ENCODE results near the gene NLGN2. TPM values are rescaled to one million over a fixed set of nuclear protein-coding genes. Genes with fewer than 3 reads are reported as not detected.

NLGN2 gene
- total RNA-seq, 1 donor from 2014 or later = 34.3 TPM

DNA sequence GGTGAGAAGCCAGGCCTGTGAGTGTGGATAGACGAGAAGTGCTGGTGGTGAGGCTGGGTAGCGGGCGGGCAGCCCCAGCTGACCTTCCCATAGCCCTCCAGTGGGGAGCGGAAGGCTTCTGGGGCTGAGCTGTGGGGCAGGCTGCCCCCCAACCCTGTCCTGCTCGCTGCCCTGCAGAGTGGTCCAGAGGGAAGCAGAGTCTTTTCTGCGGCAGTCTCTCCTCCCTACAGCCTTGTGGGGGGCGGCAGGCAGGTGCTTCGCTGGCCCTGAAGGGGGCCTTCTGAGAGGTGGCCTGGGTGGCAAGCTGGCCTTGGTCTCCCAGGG lies 3.7 kb downstream of the NLGN2 start:
- TF ChIP-seq, protein P1, sequence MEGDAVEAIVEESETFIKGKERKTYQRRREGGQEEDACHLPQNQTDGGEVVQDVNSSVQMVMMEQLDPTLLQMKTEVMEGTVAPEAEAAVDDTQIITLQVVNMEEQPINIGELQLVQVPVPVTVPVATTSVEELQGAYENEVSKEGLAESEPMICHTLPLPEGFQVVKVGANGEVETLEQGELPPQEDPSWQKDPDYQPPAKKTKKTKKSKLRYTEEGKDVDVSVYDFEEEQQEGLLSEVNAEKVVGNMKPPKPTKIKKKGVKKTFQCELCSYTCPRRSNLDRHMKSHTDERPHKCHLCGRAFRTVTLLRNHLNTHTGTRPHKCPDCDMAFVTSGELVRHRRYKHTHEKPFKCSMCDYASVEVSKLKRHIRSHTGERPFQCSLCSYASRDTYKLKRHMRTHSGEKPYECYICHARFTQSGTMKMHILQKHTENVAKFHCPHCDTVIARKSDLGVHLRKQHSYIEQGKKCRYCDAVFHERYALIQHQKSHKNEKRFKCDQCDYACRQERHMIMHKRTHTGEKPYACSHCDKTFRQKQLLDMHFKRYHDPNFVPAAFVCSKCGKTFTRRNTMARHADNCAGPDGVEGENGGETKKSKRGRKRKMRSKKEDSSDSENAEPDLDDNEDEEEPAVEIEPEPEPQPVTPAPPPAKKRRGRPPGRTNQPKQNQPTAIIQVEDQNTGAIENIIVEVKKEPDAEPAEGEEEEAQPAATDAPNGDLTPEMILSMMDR (IDR thresholded peaks at IDR 0.05) = no peak
- Histone ChIP-seq H3K36me3 (peaks cover 6 to 17% of the 10 kb centered on the region in 2 donors), H3K4me1 (no peaks in the 10 kb centered on the region), H3K27ac (no peak overlapping the region), H3K9me3 (no peaks in the 10 kb centered on the region), H3K27me3 (no peaks in the 10 kb centered on the region), H3K4me3 (no peak overlapping the region)
- intact Hi-C loops (cut with DNase I) = no loop called here
- no peak for DNase-seq (ENCODE audit: low spot score in 2 of 2)

DNA sequence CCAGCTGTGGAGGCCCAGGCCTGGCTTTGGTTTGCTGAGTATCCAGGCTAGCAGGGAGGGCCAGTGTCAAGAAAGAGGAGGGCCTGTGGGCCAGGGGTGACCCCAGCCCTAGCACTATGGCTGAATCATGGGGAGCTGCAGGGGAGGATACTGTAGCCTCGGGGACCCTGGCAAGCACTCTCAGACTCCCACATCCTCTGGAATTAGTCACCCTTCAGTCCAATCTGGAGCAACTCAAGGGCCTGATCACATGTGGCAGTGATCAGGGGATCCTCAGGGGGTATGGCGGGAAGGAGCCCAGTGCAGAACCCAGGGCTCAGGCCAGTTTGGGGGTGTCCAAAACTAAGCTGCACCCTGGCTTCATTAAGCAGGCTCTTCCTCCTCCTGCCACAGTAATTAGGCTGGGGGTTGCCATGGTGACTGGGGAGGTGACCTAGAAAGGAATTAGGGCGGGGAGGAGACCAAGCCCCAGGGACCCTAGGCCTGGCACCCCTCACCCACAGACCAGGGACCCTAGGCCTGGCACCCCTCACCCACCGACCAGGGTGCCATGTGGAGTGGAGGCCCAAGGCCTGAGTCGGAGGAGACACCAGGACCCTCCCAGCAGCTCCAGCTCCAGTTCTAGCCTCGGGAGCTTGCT lies 5.8 kb downstream of the NLGN2 start:
- Histone ChIP-seq H3K9me3 (no peaks in the 10 kb centered on the region), H3K4me3 (no peak overlapping the region), H3K27ac (no peak overlapping the region), H3K4me1 (no peaks in the 10 kb centered on the region), H3K27me3 (no peaks in the 10 kb centered on the region), H3K36me3 (peaks cover 10 to 29% of the 10 kb centered on the region in 2 donors)
- intact Hi-C loops (cut with DNase I) = no loop called here
- DNase-seq (ENCODE audit: low spot score in 2 of 2) = no peak
- TF ChIP-seq, protein P1 (IDR thresholded peaks at IDR 0.05) = no peak

DNA sequence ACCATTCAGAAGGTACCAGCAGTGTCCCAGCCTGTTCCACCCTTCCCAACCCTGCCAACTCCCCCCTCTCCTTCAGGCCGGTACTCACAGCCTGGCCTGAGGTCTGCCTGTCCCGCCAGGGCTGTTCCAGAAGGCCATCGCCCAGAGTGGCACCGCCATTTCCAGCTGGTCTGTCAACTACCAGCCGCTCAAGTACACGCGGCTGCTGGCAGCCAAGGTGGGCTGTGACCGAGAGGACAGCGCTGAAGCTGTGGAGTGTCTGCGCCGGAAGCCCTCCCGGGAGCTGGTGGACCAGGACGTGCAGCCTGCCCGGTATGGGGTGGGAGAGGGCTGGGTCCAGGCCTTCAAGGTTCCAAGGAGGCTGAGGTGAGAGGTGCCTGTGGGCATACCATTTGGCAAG lies 7.2 kb downstream of the NLGN2 start:
- Histone ChIP-seq H3K9me3 (no peaks in the 10 kb centered on the region), H3K27ac (no peak overlapping the region), H3K4me3 (no peak overlapping the region), H3K4me1 (no peaks in the 10 kb centered on the region), H3K27me3 (no peaks in the 10 kb centered on the region), H3K36me3 (peaks cover 10 to 22% of the 10 kb centered on the region in 2 donors)
- TF ChIP-seq, protein P1 (IDR thresholded peaks at IDR 0.05) = no peak
- intact Hi-C loops (cut with DNase I) = no loop called here
- DNase-seq (ENCODE audit: low spot score in 2 of 2) = no peak

DNA sequence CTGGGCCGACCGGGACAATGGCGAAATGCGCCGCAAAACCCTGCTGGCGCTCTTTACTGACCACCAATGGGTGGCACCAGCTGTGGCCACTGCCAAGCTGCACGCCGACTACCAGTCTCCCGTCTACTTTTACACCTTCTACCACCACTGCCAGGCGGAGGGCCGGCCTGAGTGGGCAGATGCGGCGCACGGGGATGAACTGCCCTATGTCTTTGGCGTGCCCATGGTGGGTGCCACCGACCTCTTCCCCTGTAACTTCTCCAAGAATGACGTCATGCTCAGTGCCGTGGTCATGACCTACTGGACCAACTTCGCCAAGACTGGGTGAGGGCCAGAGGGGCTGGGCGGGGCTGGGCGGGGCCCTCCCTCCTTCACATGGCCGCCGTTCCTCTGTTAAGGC lies 8.1 kb downstream of the NLGN2 start:
- no peak overlapping the region for H3K27ac ChIP-seq
- no peak for DNase-seq (ENCODE audit: low spot score in 2 of 2)
- TF ChIP-seq, protein P1 (IDR thresholded peaks at IDR 0.05) = no peak

DNA sequence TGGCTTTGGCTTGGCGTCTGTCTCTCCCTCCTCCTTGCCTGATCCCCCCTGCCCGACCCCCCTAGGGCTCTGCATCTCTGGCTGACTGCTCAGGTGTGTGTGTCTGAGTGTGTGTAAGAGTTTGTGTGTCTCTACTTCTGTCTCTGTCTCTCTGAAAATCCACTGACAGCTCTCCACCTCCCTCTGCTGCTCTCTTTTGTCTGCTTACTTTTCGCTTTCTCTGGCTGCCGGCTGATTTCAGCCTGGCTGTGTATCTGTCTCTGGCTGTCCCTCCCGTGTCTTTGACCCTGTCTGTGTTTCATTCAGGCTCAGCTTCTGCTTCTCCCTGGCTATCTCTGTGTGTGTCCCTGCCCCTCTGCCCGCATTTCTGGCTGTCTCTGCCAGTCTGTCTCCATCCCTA lies 8.7 kb downstream of the NLGN2 start:
- TF ChIP-seq, protein P1 (IDR thresholded peaks at IDR 0.05) = no peak
- no peak overlapping the region for H3K4me3 ChIP-seq
- no peak for DNase-seq (ENCODE audit: low spot score in 2 of 2)
- H3K27ac ChIP-seq = no peak overlapping the region
- intact Hi-C loops (cut with DNase I) = no loop called here
- H3K4me1 ChIP-seq = no peaks in the 10 kb centered on the region
- H3K9me3 ChIP-seq = no peaks in the 10 kb centered on the region
- no peaks in the 10 kb centered on the region for H3K27me3 ChIP-seq
- H3K36me3 ChIP-seq = peaks cover 10 to 22% of the 10 kb centered on the region in 2 donors

More for the DNA sequence above, 8.1 kb downstream of the NLGN2 start:
- Histone ChIP-seq H3K27me3 (no peaks in the 10 kb centered on the region), H3K36me3 (peaks cover 10 to 22% of the 10 kb centered on the region in 2 donors), H3K4me1 (no peaks in the 10 kb centered on the region), H3K4me3 (no peak overlapping the region), H3K9me3 (no peaks in the 10 kb centered on the region)
- intact Hi-C loops (cut with DNase I) = no loop called here

Data from ascending aorta (tissue), 2 donors.